K562 (cell line): Measurements from ENCODE around the gene ATF5. TPM values are rescaled to one million over a fixed set of nuclear protein-coding genes. Genes with fewer than 3 reads are reported as not detected.

Experiments
- BRF1 ChIP-seq: IDR thresholded peaks from 3 replicates; pipeline ENCODE4 v1.6.1; 2011; ENCODE audit warnings: borderline replicate concordance, mild to moderate bottlenecking; ENCODE audit not compliant: insufficient read length; ENCODE audit errors: extremely low read depth
- CLOCK ChIP-seq: fragments of 250-450 bp; sonication (Bioruptor Pico); IDR thresholded peaks from 2 replicates; pipeline ENCODE4 v1.4.0; 2020; ENCODE audit warnings: mild to moderate bottlenecking, moderate library complexity, borderline replicate concordance
- E2F1 ChIP-seq: sonication (generic); formaldehyde crosslinking; IDR thresholded peaks from 2 replicates; pipeline ENCODE4 v1.8.1; 2023; ENCODE audit warnings: mild to moderate bottlenecking, missing genetic modification reagents, moderate library complexity
- E2F5 ChIP-seq: sonication (generic); formaldehyde crosslinking; IDR thresholded peaks from 2 replicates; pipeline ENCODE4 v1.8.0; 2022; ENCODE audit warnings: mild to moderate bottlenecking, missing genetic modification reagents
- ELF1 ChIP-seq: fragments of 200-800 bp; sonication (Bioruptor generic); IDR thresholded peaks from 2 replicates; pipeline ENCODE4 v1.6.1; 2016; ENCODE audit warnings: missing genetic modification characterization, missing compliant biosample characterization
- FOXJ3 ChIP-seq: sonication (generic); formaldehyde crosslinking; IDR thresholded peaks from 2 replicates; pipeline ENCODE4 v1.4.0; 2020; ENCODE audit warnings: mild to moderate bottlenecking, missing genetic modification reagents
- HDAC2 ChIP-seq: fragments of 450-650 bp; IDR thresholded peaks from 2 replicates; pipeline ENCODE4 v1.6.1; 2016; ENCODE audit warnings: mild to moderate bottlenecking
- HMBOX1 ChIP-seq: sonication (generic); IDR thresholded peaks from 2 replicates; pipeline ENCODE4 v1.6.1; 2016
- MXD1 ChIP-seq: fragments of 250-450 bp; sonication (Bioruptor Pico); IDR thresholded peaks from 2 replicates; pipeline ENCODE4 v1.8.0; 2021; ENCODE audit warnings: borderline replicate concordance, mild to moderate bottlenecking, moderate library complexity; ENCODE audit not compliant: poor library complexity, severe bottlenecking
- NR1H2 ChIP-seq: sonication (generic); formaldehyde crosslinking; IDR thresholded peaks from 2 replicates; pipeline ENCODE4 v1.4.0; 2020; ENCODE audit warnings: mild to moderate bottlenecking, missing genetic modification reagents
- RCOR1 ChIP-seq, 2 experiments: IDR thresholded peaks; 2 replicates each; pipeline ENCODE4 v1.6.1; 2012; ENCODE audit warnings: low read depth in 2 of 2, low read length in 2 of 2, borderline replicate concordance in 1 of 2, improper control_type of control experiment in 1 of 2
- RERE ChIP-seq: sonication (generic); formaldehyde crosslinking; IDR thresholded peaks from 2 replicates; pipeline ENCODE4 v1.8.0; 2023; ENCODE audit warnings: missing genetic modification reagents, mild to moderate bottlenecking, borderline replicate concordance
- ZFPM2 ChIP-seq: fragments of 250-450 bp; sonication (Bioruptor Pico); IDR thresholded peaks from 2 replicates; pipeline ENCODE4 v1.5.1; 2022; ENCODE audit warnings: mild to moderate bottlenecking
- ZNF41 ChIP-seq: fragments of 250-450 bp; sonication (Bioruptor Pico); conservative IDR thresholded peaks from 2 replicates; pipeline ENCODE4 v1.4.0; 2020; ENCODE audit warnings: mild to moderate bottlenecking
- ZNF444 ChIP-seq: fragments of 250-450 bp; sonication (Bioruptor Pico); IDR thresholded peaks from 2 replicates; pipeline ENCODE4 v1.4.0; 2020; ENCODE audit warnings: mild to moderate bottlenecking, moderate library complexity
- polyA plus RNA-seq, 8 experiments: library from polyadenylated mRNA; depleted of rRNA in 4 of 8; stranded (reverse) in 5 of 8; unstranded in 3 of 8; fragments of >200 nt; fragmentation: Nextera tagmentation in 2 of 8; fragmentation: Illumina TruSeq in 1 of 8; extraction: Ambion mirVana in 2 of 8; extraction: Trizol in 1 of 8; gene quantifications; 2 replicates each; pipeline versions ENCODE4 v1.2.1 to v1.2.3, GENCODE V29; 2011 to 2014; ENCODE audit warnings: inconsistent platforms in 1 of 8, missing spikeins in 1 of 8
- total RNA-seq, 7 experiments: library from RNA; depleted of rRNA in 6 of 7; stranded (reverse); fragments of >200 nt in 6 of 7; fragmentation: Illumina TruSeq in 2 of 7; extraction: Trizol in 2 of 7; gene quantifications; 2 replicates each; pipeline versions ENCODE4 v1.2.1 to v1.2.3, GENCODE V29; 2011 to 2021; ENCODE audit warnings: low replicate concordance in 1 of 7

Gene ATF5
- total and polyA plus RNA-seq, 9 of the 15 experiments (the other 6 are each of a cell fraction or from before 2014, with no cell fraction given): 3.0 to 57.6 (median 11.1) TPM

- TF ChIP-seq E2F1 (CRISPR knock-in tag): peak; percentile 88
- TF ChIP-seq MXD1 (CRISPR knock-in tag): no peak
- no peak for TF ChIP-seq ZNF41 (CRISPR knock-in tag)
- TF ChIP-seq E2F5: peak; percentile 95; the same call in 1 of the 2 replicates
- no peak for TF ChIP-seq FOXJ3
- TF ChIP-seq RCOR1 (IDR thresholded peaks at IDR 0.05; ENCODE audit: borderline replicate concordance in 1 of 2, low read depth in 2 of 2, low read length in 2 of 2): no peak
- TF ChIP-seq RERE (CRISPR knock-in tag): no peak
- no peak for TF ChIP-seq CLOCK (CRISPR knock-in tag)
- no peak for TF ChIP-seq ELF1 (tag)
- TF ChIP-seq NR1H2 (CRISPR knock-in tag): no peak
- TF ChIP-seq BRF1: no peak
- no peak for TF ChIP-seq ZNF444 (CRISPR knock-in tag)
- TF ChIP-seq HDAC2: no peak; the same call in 1 of the 2 replicates
- no peak for TF ChIP-seq HMBOX1
- no peak for TF ChIP-seq ZFPM2 (CRISPR knock-in tag)
These were observed at the start of gene ATF5, which contains the start of gene NUP62 (continued) for GRCh38 chr19:49929121-49929610.
